UCSD-AML1 (cell line): ENCODE results near the gene ZC2HC1C.
"Not testable (repeated sequence)": the region's sequence is repeated elsewhere in the genome, so short reads cannot be mapped to it uniquely, and the experiment has no call there.

Experiments
- DNase-seq: peaks from one replicate; lab custom pipeline; 2025; ENCODE audit not compliant: unreplicated experiment; lab: John Stamatoyannopoulos, UW

Gene ZC2HC1C

DNA sequence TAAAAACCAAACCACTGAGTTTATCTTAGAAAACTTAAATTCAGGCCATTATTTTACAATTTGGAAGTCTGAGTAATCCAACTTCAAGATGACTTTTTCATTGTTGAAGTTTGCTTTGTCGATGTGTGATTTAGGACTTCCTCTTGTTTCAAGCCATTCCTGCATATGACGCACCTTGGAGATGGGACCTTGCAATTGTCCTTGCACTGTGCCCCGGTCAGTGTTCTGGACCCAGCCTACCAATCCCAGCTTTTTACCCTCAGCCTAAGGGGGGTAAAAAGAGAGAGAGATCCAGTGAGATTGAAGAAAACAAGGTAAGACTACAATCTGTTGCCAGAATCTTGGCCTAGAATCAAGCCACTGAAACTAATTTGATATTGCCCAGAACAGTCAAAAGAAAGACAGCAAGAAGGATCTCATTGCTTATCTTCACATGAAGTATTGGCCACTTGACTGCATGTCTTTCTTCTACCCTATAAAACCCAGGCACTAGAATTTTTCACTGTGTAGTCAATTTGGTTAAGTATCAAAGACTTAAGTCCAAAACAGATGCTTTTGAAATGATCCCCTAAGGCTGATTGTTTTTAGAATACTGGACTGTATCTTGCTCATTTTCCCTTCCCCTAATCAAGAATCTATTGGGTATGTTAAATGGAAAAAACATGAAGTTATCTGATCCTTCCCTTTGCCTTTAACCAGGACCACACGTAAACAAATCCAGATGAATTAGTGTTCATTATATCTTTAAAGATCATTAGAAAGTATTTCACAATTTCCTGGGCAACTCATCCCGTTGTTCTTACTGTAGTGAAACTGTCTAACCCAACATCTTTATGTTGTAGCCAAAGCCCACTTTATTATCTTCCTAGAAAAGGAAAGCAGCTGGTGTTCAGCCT, 15.8 kb upstream of the ZC2HC1C start:
- DNase-seq: no peak

DNA sequence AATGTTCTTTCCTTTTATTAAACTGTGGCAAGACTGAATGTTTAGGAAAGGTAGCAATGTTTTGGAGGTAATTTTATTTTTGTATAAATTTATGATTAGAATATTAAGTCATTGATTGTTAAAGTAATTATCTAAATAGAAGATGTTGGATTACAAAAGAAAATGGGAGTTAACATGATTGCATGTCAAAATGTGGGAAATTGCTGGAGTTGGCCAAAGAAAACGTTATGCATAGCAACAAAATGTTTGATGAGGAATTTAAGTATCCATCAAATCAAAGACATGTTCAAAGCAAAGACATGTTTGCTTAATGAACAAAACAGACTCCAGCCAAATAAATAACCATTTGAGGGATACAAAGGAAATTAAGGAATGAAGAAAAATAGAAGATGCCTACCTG, 15.0 kb upstream of the ZC2HC1C start:
- DNase-seq: no peak

DNA sequence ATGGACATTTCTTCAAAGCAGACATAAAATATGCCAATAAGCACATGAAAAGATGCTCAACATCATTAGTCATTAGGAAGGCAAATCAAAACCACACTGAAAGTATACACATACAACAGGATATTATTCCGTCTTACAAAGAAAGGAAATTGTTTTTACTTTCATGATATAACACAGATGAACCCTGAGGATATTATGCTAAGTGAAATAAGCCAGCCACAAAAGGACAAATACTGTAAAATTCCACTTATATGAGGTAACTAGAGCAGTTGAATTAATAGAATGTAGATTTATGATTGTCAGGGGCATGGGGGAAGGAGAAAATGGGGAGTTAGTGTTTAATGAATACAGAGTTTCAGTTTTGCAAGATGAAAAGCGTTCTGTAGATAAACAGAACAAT, 9.8 kb upstream of the ZC2HC1C start:
- DNase-seq: no peak

DNA sequence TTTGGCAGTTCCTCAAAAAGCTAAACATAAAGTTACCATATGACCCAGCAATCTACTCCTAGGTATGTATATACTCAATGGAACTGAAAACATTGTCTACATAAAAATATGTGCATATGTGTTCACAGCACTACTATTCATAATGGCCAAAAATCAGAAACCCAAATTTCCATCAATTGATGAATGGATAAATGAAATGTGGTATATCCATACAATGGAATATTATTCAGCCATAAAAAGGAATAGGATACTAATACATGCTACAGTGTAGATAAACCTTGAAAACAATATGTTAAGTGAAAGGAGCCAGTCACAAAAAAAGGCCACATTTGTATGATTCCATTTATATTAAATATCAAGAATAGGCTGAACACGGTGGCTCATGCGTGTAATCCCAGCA, 9.0 kb upstream of the ZC2HC1C start:
- DNase-seq: no peak

DNA sequence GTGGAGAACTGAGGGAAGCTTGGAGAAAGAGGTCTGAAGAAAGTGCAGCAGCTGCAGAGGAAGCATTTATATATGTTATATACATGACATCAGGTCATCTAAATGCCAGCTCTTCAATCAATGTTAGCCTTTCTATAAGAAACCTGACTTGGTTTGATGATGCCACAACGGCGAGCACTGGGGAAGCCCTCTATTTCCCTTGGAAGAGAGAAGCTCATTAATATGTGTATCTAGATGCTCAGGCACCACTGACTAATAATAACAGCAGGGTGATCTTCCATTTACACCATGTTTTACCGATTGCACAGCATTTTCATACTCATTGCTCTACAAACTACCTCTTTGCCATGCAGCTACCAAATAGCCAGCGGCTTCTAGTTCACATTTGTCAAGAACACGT, 6.4 kb upstream of the ZC2HC1C start:
- no peak for DNase-seq

DNA sequence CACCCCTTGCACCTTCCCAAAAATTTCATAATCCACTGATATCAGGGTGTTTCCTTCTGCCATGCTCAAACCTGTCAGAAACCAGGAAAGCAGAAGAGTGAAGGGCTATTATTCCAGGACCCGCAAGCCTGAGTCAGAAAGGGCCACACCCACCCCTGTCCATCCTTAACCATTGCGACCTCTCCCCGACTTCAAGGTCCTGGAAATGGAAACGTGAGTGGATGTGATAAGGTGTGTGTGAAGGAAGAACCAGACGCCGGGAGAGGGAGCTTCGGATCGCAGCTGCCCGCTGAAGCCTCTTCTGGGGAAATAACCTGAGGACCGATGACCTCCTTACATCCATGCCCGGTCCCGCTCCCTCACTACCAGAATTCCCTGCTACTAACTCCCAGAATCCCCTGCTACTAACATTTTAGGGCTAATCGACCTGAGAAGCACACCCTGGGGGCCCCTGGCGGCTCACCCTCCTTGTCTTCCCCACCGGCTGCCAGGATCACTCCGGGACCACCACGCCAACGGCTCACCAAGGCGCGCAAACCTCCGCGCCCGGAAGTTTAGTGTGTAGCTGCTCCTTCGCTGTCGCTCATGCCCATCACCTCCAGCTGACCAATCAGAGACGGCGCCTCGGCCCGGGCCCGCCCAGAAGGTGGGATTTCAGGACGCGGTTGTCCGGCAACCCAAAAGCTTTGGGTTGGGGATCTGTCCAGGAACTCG, 5.8 kb upstream of the ZC2HC1C start, which contains the start of gene ACYP1:
TSS of gene ACYP1 (minus strand) at position 534 of the 714 bp plus-strand sequence. CDS start at position 63, 471 bp downstream.
- DNase-seq: peak; percentile 90

DNA sequence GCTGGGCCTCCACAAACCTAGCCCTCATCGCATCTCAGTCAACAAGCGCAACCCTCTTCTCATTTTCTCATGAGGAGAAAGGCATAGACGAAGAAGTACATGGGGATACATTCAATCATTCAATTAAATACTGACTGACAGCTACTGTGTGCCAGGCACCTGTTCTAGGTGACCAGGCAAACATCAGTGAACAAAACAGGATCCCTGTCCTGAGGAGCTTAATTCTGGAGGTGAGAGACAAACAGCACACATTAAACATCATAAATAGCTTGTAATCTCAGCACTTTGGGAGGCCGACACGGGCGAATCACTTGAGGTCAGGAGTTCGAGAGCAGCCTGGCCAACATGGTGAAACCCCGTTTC, 5.3 kb upstream of the ZC2HC1C start:
- no peak for DNase-seq

DNA sequence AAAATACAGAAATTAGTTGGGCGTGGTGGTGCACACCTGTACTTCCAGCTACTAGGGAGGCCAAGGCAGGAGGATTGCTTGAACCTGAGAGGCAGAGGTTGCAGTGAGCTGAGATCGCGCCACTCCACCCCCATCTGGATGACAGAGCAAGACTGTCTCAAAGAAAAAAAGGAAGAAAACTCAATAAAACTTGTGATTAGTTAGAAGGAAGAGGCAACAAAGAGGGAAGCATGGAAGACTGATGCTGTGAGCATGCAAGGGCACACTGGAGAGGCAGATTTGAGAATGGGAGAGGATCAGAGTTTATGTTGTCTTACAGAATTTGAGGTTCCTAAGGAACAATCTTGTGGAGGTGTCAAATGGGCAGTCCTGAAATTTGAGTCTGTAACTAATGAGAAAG, 2.8 kb upstream of the ZC2HC1C start:
- no peak for DNase-seq

DNA sequence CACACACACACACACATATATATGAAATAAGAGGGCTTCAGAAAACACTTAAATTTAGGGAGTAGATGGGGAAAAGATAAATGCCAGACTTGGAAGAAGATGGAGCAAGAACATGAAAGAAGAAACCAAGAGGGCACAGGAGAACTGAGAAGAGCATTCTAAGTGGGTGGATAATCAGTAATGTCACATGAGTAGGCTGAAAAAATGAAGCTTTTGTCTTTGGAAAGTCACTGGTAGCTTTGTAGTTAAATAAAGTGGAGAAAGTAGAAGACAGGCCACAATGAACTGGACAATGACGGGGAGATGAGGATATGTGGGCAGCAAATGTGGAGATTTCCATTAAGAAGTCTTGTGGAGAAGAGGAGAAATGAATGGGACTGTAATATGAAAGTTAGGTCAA, 2.2 kb upstream of the ZC2HC1C start:
- DNase-seq: no peak

DNA sequence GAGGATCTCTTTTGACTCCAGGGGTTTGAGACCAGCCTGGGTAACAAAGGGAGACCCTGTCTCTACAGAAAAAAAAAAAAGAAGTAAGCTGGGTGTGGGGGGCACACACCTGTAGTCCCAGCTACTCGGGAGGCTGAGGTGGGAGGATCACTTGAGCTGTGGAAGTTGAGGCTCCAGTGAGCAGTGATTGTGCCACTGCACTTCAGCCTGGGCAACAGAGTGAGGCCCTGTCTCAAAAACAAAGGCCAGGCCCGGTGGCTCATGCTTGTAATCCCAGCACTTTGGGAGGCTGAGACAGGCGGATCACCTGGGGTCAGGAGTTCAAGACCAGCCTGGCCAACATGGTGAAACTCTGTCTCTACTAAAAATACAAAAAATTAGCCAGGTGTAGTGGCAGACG, 1.7 kb upstream of the ZC2HC1C start:
- not testable (repeated sequence) for DNase-seq

DNA sequence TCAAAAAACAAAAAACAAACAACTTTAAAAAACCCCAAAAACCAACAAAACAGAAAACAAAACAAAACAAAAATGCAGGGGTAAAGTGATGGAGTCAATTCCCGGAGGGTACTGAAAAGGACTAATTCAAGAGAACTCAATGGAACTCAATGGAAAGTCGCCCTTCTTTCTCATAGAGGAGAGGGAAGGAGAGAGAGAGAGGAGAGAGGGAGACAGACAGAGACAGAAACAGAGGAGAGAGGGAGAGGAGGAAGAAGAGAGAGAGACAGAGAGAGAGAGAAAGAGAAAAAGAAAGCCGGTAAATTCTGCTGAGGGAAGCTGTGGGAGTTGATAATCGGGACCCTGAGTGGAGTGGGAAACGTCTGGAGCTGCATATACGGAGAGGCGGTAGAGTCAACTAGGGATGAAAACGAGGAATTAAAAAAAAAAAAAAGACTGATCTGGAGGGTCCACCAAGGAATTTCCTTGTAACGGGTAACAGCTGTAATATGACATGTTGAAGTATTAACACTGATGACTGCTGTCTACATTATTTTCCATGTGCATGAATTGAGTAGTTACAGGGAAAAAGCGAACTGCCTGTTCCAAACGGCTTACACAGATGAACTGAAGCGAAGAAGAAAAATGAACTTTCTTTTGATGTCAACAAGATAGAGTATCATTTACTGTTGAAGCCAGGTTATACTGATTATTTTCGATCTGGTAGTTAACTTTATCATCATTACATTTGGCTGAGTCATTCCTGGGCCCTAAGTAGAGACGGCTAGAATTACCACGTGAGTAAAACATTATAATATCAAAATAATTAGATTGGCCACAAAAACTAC, 934 bp upstream of the ZC2HC1C start:
- no peak for DNase-seq

DNA sequence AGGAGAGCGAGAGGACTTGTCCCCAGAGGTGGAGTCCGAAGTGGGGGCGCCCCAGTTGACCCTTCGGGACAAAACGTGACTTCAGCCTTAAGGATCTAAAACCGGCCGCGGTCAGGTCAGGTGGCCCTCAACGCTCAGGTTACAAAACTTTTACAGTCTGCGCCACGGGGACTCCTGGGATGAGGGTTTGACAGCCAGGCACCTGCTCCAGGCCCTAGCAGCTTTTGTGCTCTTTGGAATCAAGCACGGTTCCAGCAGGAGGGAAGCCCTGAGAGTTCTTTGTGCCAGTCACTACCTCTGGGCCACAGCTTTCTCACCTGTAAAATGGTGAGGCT, 337 bp downstream of the ZC2HC1C start:
- no peak for DNase-seq

DNA sequence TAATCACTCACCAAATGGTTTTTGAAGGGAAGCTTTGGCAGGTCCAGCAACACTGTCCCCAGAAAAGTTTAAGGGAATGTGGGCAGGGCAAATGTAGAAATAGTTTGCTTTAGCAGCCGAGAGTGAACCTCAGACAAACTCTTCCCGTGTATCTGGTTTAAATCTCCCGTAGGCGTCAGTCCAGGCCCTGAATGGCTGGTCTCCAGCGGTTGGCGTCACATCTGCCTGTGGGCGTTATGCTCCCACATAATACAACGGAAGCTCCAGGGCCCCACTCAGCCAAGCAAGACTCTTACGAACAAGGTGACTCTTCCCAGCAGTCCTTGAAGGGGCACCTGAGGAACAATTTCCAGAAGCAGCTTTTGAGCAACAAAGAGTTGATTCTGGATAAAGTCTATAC, 942 bp downstream of the ZC2HC1C start:
- DNase-seq: no peak

DNA sequence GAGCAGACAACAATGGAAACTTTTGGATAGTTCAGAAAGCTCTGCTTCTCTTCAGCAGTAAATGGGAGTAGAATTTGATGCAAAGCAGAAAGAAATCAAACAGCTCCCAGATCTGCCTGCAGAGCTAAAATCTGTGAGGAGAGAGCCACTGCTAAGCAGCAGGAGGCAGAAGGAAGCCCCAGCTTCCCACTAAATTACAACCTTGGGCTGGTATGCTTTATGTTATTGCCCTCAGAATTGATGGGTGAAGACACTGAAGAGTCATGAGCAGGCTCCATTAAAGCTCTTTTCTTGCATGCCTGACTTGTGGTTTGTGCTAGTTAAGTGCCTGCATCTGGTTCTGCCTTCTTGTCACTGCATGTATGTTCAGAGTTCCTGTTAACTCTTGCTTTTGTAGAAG, 8.4 kb downstream of the ZC2HC1C start:
- DNase-seq: no peak

DNA sequence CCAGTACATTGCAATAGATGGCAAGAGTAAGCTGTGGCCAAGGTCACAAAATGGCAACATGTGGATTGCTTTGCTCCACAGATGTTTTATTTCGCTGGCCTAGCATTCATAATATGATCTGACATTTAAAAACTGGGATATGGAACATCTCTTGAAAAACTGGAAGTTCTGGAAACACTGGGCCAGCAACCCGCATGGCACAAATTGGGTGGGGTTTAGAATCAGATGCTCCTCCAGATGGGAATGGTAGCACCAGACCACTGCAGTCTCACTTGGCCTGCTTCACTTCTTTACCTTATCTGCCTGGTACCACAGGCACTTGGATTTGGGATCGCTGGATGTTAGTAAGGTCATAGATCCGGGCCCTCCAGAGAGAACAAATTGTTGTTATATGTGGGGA, 10.1 kb downstream of the ZC2HC1C start:
- DNase-seq: no peak

DNA sequence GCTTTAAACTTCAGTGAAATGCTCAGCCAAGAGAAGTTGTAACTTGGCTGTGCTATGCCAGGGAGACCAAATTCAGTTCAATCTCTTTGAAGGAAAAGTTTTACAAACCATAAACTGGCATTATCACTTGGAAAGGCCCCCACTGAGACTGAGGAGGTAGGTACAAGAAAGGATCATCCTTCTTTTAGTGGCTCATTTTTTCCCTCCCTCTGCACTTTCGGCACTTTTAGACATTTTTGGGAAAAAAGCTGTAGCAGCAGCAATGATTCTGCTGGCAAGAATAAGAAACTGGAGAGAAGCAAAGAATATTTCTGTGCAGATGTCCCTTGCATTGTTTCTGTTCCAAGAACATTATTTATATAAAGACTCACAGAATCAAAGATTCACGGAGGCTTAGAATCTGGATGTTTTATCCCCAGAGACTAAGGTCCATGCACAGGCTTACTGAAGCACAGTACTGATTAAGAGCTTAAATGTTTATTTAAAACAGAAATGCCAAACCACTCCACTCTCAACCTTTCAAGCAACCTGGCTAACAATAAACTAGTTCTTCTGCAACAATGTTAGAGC, 12.3 kb downstream of the ZC2HC1C start:
- no peak for DNase-seq

DNA sequence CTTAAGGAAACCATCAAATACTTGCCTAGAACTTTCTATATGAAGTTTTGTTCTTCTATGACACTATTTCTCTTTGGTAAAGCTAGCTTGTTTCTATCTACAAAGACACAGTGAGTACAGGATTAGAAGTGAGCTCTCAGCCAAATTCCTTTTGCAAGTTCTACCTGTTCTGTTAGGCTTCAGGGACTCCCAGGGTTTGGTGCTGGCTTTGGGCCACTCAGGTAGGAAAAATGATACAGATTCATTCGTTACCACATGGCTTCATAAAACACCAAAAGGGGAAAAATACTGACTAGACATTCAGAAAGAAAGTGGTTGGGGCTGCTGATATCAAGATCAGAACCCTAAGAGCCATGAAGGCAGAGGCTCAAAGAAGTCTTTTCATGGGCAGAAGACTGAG, 13.8 kb downstream of the ZC2HC1C start:
- DNase-seq: no peak

DNA sequence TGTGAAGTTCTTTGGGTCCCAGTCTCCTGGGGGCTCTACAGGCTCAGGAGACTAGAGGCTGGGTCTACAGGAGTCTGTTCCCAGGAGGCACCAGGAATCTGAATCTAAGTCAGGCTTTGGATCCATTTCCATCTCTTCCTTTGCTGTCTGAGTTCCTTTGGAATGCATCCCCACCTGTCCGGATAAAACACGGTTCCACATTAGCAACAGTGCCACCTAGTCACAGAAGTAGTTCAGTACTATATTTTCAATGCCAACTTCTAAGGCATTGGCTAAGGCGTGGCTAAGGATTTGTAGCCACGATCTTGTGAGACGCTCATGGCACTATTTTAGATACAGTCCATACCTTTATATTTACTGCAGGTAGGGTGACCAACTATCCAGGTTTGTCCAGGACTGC, 15.1 kb downstream of the ZC2HC1C start:
- DNase-seq: no peak

DNA sequence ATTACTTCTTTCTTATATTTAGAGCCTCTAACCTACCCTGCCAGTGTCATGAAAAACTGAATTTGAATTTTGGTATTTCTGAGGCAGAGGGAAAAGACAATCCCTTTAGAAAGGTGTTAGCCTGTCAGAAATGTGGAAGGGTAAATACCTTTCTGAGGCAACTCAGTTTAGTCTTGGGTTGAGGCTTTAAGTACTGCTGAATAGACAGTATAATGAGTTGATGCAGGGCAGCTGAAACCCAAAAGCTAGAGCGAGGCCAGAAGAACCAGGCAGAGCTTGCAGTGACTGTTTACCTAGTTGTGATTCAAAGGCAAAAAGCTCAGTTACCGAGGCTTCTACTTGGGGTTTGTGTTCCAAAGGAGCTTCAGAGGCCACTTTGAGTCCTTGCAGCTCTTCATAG, 18.7 kb downstream of the ZC2HC1C start:
- DNase-seq: no peak

DNA sequence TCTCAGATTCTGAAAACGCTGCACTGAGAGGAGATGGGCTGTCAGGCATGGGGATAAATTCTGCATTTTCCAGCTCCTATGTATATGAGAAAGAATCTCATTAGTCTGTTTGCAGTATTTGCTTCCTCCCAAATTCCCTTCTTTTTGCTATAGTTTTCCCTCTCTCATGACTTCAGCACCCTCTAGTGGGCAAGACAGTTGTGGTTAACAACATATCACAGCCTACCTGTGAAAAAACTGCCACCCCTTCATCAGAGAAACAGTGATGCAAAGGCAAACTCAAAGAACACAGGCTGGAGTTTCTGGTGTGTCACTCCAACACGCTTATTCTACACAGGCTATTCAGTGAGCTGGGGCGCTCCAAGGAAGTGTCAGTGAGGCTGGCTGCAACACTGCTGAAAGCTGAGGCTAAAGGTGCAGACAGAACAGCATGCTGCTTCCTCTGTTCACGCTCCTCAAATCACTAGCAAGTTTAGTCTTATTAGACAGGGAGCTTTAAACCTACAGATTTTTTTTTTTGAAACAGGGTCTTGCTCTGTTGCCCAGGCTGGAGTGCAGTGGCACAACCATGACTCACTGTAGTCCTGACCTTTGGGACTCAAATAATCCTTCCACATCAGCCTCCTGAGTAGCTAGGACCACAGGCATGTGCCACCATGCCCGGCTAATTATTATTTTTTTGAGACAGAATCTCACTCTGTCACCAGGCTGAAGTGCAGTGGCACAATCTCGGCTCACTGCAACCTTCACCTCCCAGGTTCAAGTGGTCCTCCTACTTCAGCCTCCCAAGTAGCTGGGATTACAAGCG, 19.3 kb downstream of the ZC2HC1C start:
- peak; percentile 23 for DNase-seq

DNA sequence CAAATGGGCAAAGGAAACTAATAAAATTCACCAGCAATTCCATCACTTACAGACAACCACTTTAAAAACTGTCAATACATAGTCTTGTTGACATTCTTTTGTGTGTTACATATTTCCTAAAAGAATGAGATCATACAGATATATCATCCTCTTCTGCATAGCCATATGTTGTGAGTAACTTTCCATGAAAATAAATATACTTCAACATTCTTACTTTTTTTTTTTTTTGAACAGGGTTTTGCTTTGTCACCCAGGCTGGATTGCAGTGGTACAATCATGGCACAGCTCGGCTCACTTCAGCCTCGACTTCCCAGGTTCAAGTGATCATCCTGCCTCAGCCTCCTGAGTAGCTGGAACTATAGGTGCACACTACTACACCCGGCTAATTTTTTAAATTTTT, 20.9 kb downstream of the ZC2HC1C start:
- DNase-seq: no peak
